ENCODE results near the gene NAB2. TPM values are rescaled to one million over a fixed set of nuclear protein-coding genes. Genes with fewer than 3 reads are reported as not detected.

The NAB2 gene
- polyA plus RNA-seq, 1 of the 3 experiments (the other 2 are of a cell fraction) = 23.7 TPM

GRCh38 chr12:57112492-57113294 lies 23.8 kb downstream of the NAB2 start:
- Histone ChIP-seq H3K27ac (ENCODE audit: low read depth in 2 of 2, low read length in 1 of 2) (peak overlapping the region in 1 of 2 experiments; percentile 0; a peak in 2 of 4 replicates), H3K27me3 (ENCODE audit: insufficient read depth) (no peaks in the 10 kb centered on the region), H3K9me2 (no peaks in the 10 kb centered on the region), H3F3A (replicated peaks; ENCODE audit: insufficient read depth) (no peaks in the 10 kb centered on the region), H4K20me1 (ENCODE audit: insufficient read depth) (no peaks in the 10 kb centered on the region), H3K9ac (no peak overlapping the region), H3K36me3 (replicated peaks in 1 of 2; ENCODE audit: control insufficient read depth in 1 of 2, insufficient read depth in 2 of 2, low read length in 1 of 2) (no peaks in the 10 kb centered on the region), H3K4me1 (ENCODE audit: control insufficient read depth in 1 of 2, insufficient read depth in 2 of 2, low read depth in 1 of 2, low read length in 1 of 2) (peaks cover 0 to 9% of the 10 kb centered on the region in 2 experiments; a peak in 2 of 4 replicates), H3K9me3 (no peaks in the 10 kb centered on the region), H3K4me3 (ENCODE audit: low read depth in 2 of 2, low read length in 1 of 2) (peak overlapping the region in 1 of 2 experiments; percentile 46; a peak in 1 of 4 replicates), H3K4me2 (peak overlapping the region; percentile 58), H3K79me2 (ENCODE audit: insufficient read depth) (no peaks in the 10 kb centered on the region), H2AFZ (ENCODE audit: low read depth) (peak overlapping the region; percentile 18; the same call in 1 of the 2 replicates)
- TF ChIP-seq RCOR1 (IDR thresholded peaks at IDR 0.05; ENCODE audit: low read length) = no peak
- TF ChIP-seq MXI1 (IDR thresholded peaks at IDR 0.05; ENCODE audit: low read depth, low read length) = peak; percentile 92
- no peak for TF ChIP-seq TAF1 (IDR thresholded peaks at IDR 0.05; ENCODE audit: borderline replicate concordance, low read depth, low read length)
- TF ChIP-seq NFIC (IDR thresholded peaks at IDR 0.05; ENCODE audit: borderline replicate concordance) = no peak
- no peak for TF ChIP-seq JUND (IDR thresholded peaks at IDR 0.05)
- peak; percentile 98 for TF ChIP-seq RAD21 (IDR thresholded peaks at IDR 0.05; ENCODE audit: low read length)
- no peak for TF ChIP-seq MAX (IDR thresholded peaks at IDR 0.05; ENCODE audit: low read depth)
- no peak for TF ChIP-seq CHD2 (IDR thresholded peaks at IDR 0.05; ENCODE audit: low read length, partially characterized antibody)
- TF ChIP-seq, protein P1, sequence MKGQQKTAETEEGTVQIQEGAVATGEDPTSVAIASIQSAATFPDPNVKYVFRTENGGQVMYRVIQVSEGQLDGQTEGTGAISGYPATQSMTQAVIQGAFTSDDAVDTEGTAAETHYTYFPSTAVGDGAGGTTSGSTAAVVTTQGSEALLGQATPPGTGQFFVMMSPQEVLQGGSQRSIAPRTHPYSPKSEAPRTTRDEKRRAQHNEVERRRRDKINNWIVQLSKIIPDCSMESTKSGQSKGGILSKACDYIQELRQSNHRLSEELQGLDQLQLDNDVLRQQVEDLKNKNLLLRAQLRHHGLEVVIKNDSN (IDR thresholded peaks at IDR 0.05; ENCODE audit: borderline replicate concordance, low read depth) = no peak
- TF ChIP-seq, protein P2, sequence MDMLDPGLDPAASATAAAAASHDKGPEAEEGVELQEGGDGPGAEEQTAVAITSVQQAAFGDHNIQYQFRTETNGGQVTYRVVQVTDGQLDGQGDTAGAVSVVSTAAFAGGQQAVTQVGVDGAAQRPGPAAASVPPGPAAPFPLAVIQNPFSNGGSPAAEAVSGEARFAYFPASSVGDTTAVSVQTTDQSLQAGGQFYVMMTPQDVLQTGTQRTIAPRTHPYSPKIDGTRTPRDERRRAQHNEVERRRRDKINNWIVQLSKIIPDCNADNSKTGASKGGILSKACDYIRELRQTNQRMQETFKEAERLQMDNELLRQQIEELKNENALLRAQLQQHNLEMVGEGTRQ (IDR thresholded peaks at IDR 0.05; ENCODE audit: borderline replicate concordance, low read depth, low read length) = no peak
- TF ChIP-seq FOSL2 (IDR thresholded peaks at IDR 0.05; ENCODE audit: borderline replicate concordance, low read depth) = no peak
- peak; percentile 95 for TF ChIP-seq CTCF (IDR thresholded peaks at IDR 0.05)
- TF ChIP-seq FOXJ3 (CRISPR knock-in tag; IDR thresholded peaks at IDR 0.05) = no peak
- POLR2A ChIA-PET = interaction anchor here (0.6 to 1.7 kb wide), 6 partner anchors 12 to 128 kb away, joined by 3 to 23 read pairs (median 7); partner anchors contain the start of genes LRP1 and NEMP1
- WGBS (ENCODE audit: low lambda C conversion rate) = 71% methylated on average over 9 of the region's 9 CpGs
- DNase-seq = no peak
- CTCF ChIA-PET = interaction anchor here (0.5 to 5.0 kb wide), 45 partner anchors 8 to 389 kb away, joined by 3 to 240 read pairs (median 7); partner anchors contain the start of genes LRP1, MYO1A, NAB2 and NEMP1
